Skin epidermis (tissue), 12 donors: ENCODE measurements around the gene CHST8.

Source experiments
- H3K27ac ChIP-seq, 21 experiments: fragments of 200-600 bp; sonication (generic) in 11 of 21; one replicate each; pipeline ENCODE4 v1.5.0; 2020; ENCODE audit warnings: mild to moderate bottlenecking in 3 of 21, inconsistent platforms in 2 of 21, moderate library complexity in 2 of 21
- H3K4me3 ChIP-seq, 7 experiments: fragments of 200-600 bp; sonication (generic) in 2 of 7; one replicate each; pipeline ENCODE4 v1.5.0; 2020; ENCODE audit warnings: inconsistent platforms in 2 of 7, mild to moderate bottlenecking in 2 of 7, moderate library complexity in 1 of 7

The CHST8 gene

DNA sequence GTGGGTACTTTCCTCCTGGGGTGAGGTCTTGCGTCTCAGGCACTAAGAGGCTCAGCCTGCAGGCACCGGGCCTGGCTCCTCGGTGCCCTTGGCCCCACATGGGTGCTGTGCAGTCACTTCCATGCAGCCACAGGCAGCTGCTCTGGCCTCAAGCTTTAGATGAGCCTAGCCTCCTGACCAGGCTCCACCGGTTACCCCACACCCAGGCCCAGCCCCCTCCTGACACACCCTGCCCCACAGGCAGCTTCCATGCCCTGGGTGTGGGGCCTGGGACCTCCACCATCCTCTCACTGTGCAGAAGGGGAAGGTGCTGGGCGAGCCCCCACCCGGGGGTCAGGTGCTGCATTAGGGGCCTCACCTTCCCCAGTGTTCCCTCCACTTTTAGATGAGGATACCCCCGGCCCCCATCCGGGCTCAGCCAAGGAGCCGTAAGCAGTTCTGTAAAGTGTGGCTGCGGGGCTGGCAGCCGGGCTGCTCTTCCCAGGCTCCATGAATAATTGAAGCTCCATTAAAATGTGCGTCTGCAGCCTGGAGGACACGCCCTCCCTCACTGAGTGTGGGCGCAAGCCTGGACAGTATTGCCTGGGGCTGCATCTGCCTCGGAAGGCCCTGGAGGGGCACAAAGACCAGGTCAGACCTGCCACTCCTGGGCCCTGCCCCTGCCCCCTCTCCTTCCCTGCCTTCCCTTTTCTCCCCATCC, 102.4 kb downstream of the CHST8 start:
- H3K4me3 ChIP-seq = no peak overlapping the region
- no peak overlapping the region for H3K27ac ChIP-seq

DNA sequence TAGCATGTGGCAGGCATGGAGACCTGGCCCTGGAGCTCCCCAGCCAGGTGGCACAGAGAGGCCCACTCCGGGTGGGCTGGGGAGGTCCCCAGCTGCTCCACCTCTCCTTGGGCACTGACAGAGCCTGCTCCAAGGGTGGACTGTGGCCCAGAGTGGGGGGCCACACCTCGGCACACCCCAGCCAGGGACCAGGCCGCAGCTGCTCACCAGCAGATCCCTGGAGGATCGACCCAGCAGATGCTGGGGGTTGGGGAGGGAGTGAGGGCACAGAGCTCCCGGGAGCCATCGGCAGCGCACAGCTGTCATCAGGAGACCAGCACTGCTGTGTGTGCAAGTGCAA, 102.9 kb downstream of the CHST8 start:
- Histone ChIP-seq H3K4me3 (no peak overlapping the region), H3K27ac (no peak overlapping the region)

DNA sequence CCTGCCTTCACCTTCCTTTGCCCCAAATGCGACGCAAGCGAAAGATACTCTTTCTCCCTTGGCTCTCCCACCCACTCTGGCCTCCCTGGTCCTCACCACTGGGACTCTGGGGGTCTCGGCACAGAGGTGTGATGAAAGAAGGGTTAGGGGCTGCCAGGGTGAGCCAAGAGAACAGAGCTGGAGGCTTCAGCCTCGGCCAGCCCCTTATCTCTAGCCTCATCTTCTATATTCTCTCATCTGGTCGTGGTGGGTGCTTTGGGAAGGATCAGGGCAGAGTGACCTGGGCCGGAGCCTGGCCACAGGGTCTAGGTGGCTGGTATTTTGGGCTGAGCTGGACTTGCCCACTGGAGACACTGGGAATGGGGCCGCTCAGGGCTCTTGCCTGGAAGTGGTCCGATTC, 103.8 kb downstream of the CHST8 start:
- Histone ChIP-seq H3K27ac (no peak overlapping the region), H3K4me3 (no peak overlapping the region)

DNA sequence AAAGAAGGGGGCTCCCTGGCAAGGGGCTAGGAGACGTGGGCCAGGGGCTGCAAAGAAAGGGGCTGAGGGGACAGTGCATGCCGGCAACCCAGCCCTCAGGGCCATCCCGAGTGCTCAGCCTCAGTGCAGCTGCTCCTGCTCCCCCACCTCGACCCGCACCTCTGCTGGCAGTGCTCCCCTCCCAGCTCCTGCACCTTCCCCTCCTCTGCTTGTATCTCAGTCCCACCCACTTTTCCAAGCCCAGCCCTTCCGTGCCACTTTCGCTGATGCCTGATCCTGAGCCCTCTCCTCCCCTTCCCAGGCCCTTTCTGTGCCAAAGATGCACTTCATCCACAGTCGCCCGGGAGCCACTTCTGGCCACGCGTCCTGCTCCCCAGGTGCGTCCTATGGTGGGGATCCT, 105.0 kb downstream of the CHST8 start:
- Histone ChIP-seq H3K27ac (no peak overlapping the region), H3K4me3 (no peak overlapping the region)

DNA sequence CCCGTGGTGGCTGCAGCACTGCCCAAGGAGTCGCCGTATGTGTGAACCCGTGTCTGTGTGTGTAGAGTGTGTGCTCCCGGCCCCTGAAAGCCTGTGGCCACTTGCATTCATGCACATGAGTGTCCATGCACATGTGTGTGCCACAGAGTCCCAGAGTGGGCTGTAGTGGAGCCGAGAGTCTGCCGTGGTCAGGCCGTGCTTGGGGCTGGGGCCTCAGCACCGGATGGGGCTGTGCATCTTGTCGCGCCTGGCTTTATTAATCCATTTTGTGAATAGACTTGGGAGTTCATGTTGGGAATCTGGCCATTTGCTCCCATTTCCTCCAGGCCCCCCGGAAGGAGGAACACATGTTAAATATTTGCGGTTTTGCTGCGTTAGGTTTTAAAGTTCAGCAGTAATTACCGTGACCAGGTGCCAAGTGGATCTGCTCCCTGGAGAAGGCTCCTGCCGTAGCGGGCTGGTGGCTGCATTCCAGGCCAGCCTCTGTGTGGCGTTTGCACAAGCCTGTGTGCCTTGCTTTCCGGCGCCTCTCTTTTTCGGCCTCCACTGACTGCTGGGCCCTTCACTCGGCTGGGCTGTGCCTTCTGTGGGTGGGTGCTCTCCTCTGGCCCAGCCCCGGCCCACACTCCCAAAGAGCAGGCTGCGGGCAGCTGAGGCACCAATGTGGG, 105.7 kb downstream of the CHST8 start:
- H3K27ac ChIP-seq = no peak overlapping the region
- no peak overlapping the region for H3K4me3 ChIP-seq

DNA sequence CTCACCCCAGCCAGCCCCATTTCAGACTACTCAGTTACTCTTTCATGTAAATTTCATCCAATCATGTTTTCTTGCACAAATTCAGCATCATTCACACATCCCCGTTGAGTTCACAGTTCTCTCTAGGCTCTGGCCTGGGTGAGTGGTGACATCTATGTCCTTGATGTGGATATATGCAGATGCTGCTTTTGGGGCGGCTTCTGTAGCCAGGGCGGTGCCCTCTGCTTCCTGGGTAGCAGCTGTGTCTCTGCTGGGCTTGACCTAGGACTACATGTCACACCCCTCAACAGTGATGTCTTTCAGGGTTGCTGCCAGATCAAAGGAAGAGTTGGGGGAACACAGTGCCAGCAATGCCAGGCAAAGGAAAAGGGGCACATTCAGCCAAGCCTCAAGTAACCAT, 106.4 kb downstream of the CHST8 start:
- Histone ChIP-seq H3K4me3 (no peak overlapping the region), H3K27ac (no peak overlapping the region)

DNA sequence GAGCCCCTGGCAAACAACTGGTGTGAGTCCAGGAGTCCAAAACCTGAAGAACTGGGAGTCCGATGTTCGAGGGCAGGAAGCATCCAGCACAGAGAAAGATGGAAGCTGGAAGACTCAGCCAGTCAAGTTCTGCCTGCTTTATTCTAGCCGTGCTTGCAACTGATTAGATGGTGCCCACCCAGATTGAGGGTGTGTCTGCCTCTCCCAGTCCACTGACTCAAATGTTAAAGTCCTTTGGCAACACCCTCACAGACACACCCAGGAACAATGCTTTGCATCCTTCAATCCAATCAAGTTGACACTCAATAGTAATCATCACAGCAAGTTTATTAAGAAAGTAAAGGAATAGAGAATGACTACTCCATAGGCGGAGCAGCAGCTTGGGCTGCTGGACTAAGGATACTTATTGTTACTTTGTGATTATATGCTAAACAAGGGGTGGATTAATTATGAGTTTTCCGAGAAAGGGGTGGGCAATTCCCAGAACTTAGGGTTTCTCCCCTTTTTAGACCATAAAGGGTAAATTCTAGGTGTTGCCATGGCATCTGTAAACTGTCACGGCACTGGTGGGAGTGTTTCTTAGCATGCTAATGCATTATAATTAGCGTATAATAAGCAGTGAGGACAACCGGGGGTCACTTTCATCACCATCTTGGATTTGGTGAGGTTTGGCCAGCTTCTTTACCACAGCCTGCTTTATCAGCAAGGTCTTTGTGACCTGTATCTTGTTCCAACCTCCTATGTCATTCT, 109.3 kb downstream of the CHST8 start:
- H3K4me3 ChIP-seq = no peak overlapping the region
- no peak overlapping the region for H3K27ac ChIP-seq

DNA sequence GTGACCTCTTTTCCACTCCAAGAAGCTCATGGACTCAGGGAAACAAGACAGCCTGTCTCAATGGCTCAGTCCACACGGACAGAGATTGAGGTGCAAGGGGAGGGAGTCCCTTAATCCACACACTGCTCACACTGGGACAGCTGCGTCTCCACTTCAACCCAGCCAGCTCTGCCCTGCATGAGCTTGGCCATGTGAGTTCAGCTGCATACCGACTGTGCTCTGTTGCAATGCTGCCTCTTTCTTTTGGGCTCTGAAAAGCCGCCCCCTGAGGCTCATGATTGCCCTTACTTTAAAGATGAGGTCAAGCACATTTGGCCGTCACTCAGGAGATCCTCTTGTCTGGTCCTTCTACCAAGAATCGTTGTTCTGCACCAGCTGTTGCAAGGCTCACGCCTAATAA, 110.1 kb downstream of the CHST8 start:
- no peak overlapping the region for H3K27ac ChIP-seq
- no peak overlapping the region for H3K4me3 ChIP-seq

DNA sequence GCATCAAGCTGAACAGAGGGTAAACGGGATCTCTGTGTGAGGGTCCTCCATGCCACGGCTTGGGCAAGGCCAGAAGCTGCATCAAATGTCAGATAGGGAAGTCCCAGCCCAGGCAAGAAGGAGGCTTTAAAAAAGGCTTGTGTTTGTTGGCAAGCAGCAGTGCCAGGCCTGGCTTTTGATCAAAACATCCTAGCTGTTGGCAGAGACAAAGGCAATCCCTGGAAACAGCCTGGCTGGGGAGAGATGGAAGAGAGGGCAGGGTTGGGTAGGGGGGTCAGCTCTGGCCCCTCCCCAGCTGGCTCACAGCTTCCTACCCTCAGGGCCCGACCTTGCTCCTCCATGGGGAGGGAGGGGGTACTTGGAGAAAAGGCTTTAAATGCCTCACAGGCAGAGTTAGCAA, 113.2 kb downstream of the CHST8 start:
- no peak overlapping the region for H3K27ac ChIP-seq
- no peak overlapping the region for H3K4me3 ChIP-seq

DNA sequence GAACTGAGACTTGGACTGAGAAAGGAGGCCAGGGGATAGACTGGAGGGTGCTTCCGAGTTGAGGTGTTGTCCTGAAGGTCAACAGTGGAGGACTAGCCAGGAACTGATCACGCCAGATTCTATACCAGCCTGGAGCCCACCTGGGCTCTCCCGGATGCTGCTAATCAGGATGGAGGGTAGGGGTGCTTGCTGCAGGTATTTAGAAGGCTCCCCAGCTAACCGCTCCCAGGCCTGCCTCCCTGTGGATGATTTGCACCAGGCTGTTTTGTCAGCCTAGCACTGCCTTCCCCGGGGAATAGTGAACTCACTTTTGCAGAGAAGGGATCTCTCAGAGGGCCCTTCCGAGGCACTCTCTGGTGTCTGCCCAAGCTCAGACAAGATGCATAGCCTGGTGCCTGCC, 114.4 kb downstream of the CHST8 start:
- no peak overlapping the region for H3K4me3 ChIP-seq
- no peak overlapping the region for H3K27ac ChIP-seq

DNA sequence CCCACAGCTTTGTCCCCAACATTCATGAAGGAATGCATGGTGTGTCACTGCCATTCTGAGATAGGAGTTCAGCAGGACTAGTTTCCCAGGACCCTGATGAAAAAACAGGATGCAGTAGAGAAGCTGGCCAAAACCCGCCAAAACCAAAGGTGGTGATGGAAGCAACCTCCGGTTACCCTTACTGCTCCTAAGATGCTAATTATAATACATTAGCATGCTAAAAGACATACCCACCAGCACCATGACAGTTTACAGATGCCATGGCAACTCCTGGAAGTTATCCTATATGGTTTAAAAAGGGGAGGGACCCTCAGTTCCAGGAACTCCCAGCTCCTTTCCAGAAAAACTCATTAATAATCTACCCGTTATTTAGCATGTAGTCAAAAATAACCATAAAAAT, 115.0 kb downstream of the CHST8 start:
- Histone ChIP-seq H3K27ac (no peak overlapping the region), H3K4me3 (no peak overlapping the region)

DNA sequence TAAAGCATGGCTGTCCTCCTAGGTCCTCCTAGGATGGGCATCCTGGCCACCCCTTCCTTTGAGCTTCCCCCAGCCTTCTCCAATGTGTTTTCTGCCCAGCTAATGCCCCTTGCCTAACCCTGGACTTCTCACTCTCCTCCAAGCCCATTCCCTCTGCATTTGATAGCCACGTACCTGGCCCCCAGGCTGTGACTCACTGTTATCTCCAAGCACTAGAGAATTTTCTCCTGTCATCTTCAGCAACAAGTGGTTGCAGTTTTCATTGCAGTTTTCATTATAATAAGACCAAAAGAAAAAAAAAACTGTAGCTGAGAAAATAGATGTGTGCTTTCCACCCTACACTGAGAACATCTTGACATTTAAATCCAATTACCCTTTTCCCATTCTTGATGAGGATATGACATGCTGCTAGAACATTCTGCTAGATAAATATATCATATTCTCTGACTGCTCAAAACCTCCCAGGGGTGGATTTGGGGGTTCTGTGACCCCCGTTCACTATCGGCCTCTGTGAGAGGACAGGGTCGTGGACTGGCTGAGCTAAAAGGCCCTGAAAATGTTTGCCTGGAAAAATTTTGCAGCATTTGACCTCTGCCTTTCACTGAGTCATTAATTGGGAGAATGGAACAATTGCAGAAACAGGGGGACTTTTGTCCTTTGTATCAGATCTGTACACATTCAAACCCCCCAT, 116.1 kb downstream of the CHST8 start:
- no peak overlapping the region for H3K4me3 ChIP-seq
- H3K27ac ChIP-seq = no peak overlapping the region

DNA sequence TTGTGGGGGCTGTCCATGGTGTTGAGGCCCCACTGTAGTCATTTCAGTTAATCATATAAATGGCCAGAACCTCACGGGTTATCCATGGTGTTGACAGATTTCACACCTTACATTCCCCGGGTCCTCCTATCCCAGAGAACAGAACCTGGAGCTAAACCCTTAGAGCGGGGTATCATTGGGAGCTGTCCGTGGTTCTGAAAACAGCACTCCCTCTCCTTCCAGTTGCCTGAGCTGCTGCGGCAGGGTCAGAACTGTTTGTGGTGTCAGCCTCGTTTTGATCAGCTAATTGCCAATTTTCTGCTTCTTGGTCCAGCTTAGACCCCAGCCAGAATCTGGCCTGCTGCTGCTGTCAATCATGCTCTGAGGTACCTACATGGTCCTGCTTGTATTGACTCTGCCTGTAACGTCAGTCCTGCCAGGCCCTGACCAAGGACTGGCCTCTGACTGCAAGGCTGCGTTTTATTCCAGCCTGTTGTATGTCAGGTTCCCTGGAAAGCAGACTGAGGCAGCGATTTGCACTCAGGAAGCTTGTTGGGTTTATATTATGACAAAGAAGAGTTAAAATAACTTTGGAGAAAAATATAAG, 119.2 kb downstream of the CHST8 start:
- no peak overlapping the region for H3K4me3 ChIP-seq
- H3K27ac ChIP-seq = no peak overlapping the region

DNA sequence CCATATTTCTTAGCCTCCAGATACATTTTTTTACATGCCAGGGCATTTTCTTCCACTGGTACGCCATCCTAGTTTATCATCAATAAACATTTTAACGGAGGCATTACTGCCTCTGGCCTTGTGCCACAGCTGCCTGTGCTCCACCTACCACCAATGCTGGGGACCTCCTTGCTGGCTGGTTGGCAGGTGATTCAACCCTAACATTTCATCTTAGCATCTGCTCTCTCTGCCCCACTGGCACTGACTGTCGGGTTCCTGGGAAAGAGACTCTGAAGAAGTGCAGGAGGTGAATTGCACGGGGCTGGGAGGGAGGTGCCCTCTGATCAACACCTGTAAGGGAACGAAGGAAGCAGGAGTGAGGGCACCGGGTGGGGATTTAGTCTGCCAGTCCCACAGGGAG, 123.5 kb downstream of the CHST8 start:
- no peak overlapping the region for H3K27ac ChIP-seq

DNA sequence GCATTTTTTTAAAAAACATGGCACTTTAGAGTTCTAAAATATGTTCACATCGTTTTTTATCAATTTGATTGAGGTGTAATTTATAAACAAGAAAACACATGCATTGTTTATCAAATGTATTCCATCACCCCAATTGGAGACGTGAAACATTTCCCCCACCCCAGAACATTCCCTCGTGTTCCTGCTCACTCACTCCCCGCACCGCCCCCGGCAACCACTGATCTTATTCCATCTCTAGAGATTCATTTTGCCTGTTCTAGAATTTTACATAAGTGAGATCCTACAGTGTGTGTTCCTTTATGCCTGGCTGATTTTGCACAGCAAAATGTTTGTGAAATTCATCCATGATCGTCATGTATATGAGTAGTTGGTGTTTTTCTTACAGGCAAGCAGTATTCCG, 124.4 kb downstream of the CHST8 start:
- H3K27ac ChIP-seq = no peak overlapping the region
- H3K4me3 ChIP-seq = no peak overlapping the region

More for the DNA sequence above, 123.5 kb downstream of the CHST8 start:
- no peak overlapping the region for H3K4me3 ChIP-seq

DNA sequence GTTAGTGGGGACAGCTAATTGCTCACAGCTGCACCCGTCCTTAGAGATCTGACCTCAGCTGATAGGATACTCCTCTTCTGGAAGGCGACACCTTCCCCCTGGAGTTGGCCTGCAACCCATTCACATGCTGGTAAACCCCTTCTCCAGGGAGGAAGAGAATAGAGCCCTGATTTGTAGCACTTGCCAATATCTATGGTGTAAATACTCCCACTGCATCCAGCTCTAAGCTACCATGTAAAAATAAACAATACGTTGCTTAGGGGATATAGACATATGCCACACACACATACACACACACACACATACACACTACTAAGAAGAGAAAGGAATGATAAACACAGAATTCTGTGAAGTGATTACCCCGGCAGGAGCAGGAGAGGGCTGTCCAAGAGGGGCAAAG, 125.5 kb downstream of the CHST8 start:
- Histone ChIP-seq H3K4me3 (no peak overlapping the region), H3K27ac (no peak overlapping the region)

DNA sequence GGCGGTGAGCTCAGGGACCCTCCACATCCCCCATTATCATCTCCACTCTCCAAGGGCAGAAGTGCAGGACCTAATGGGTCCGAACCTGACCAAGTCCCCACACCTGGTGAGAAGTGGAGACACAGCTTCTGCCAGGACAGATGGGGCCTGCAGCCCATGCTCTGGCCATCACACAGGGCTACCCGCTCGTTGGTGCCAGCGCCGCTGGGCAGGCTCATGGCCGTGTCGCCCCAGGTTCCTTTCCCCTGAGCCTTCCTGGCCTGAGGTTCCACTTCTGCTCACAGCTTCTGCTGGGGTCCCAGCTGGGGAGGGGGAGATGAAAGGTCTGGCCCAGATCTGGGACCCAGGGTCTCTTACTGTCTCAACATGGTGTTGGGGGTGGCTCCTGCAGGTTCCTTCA, 126.5 kb downstream of the CHST8 start:
- Histone ChIP-seq H3K4me3 (no peak overlapping the region), H3K27ac (no peak overlapping the region)

DNA sequence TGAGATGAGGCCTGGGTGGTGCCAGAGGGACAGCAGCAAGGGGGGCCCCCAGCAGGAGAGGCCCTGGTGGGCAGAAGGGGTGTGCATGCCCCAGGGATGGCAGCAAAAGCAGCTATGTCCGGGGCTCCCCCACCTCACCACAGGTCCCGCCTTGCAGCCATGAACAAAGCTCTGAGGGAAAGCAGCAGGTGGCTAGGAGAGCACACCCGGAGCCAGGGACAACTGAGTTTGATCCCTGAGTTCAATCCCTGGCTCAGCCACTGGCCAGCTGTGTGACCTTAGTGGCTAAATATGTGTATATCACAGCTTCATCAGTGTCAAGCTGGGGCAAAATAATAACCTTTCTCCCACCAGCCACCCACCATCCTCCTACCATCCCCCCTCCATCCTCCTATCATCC, 127.3 kb downstream of the CHST8 start:
- no peak overlapping the region for H3K4me3 ChIP-seq
- H3K27ac ChIP-seq = no peak overlapping the region

DNA sequence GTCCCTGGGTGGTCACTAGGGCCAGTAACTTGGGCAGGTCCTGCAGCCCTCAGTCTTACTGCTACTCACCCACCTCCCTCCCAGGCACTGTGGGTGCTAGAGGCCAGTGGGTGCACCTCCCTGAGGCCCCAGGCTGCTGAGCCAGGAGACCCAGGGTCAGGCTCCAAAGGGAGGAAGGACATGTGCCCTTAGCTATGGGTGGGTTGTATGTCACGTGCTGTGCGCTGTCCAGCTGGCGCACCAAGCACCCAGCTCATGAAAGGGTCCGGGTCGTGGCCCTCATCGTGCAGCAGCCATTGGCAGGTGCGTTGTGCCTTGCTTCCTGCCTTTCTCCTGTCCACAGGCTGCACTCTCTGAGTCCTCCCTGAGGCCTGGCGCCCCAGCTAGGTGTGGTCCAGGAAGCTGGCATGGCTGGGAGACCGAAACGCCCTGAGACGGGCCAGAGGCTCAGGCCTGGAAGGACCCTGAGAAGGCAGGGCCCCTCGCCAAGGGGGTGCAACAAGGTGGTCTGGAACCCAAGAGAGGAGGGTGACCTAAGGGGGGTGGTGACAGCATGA, 127.9 kb downstream of the CHST8 start:
- no peak overlapping the region for H3K27ac ChIP-seq
- H3K4me3 ChIP-seq = no peak overlapping the region
